H1 (cell line): ENCODE measurements around the gene NR1H2. TPM values are rescaled to one million over a fixed set of nuclear protein-coding genes. Genes with fewer than 3 reads are reported as not detected.

Source experiments
- CHD2 ChIP-seq: IDR thresholded peaks from 2 replicates; pipeline ENCODE4 v1.6.1; 2012; ENCODE audit warnings: low read length, improper control_type of control experiment
- CHD7 ChIP-seq: fragments of 300-600 bp; sonication (generic); IDR thresholded peaks from 2 replicates; pipeline ENCODE4 v1.7.1; 2012; ENCODE audit warnings: low read length, moderate library complexity, mild to moderate bottlenecking, inconsistent platforms; ENCODE audit not compliant: insufficient replicate concordance
- EGR1 ChIP-seq: IDR thresholded peaks from 2 replicates; pipeline ENCODE4 v1.6.1; 2011; ENCODE audit warnings: low read depth, low read length, borderline replicate concordance
- MAX ChIP-seq: IDR thresholded peaks from 2 replicates; pipeline ENCODE4 v1.6.1; 2012; ENCODE audit warnings: inconsistent platforms
- POLR2A ChIP-seq, 2 experiments: IDR thresholded peaks; 1 replicate in 1 of 2; 2 replicates in 1 of 2; pipeline ENCODE4 v1.6.1; 2011; ENCODE audit warnings: low read depth in 2 of 2, low read length in 2 of 2, mild to moderate bottlenecking in 2 of 2; ENCODE audit errors: control extremely low read depth in 1 of 2
- POLR2AphosphoS5 ChIP-seq: IDR thresholded peaks from 2 replicates; pipeline ENCODE4 v1.6.1; 2011; ENCODE audit warnings: low read depth, low read length
- RXRA ChIP-seq: IDR thresholded peaks from 2 replicates; pipeline ENCODE4 v1.6.1; 2011; ENCODE audit warnings: low read depth, mild to moderate bottlenecking, low read length, moderate library complexity; ENCODE audit not compliant: insufficient read depth
- SAP30 ChIP-seq: fragments of 300-600 bp; sonication (generic); IDR thresholded peaks from 2 replicates; pipeline ENCODE4 v1.7.1; 2012; ENCODE audit warnings: low read length, moderate library complexity, mild to moderate bottlenecking, inconsistent platforms; ENCODE audit not compliant: insufficient read depth, insufficient replicate concordance
- SP2 ChIP-seq: IDR thresholded peaks from 2 replicates; pipeline ENCODE4 v1.6.1; 2012; ENCODE audit warnings: mild to moderate bottlenecking, low read length, inconsistent platforms
- TBP ChIP-seq: IDR thresholded peaks from 2 replicates; pipeline ENCODE4 v1.6.1; 2011; ENCODE audit warnings: low read depth, low read length, improper control_type of control experiment
- USF2 ChIP-seq: IDR thresholded peaks from 2 replicates; pipeline ENCODE4 v1.6.1; 2011; ENCODE audit warnings: low read length, improper control_type of control experiment
- ZNF274 ChIP-seq: IDR thresholded peaks from 2 replicates; pipeline ENCODE4 v1.7.0; 2012; ENCODE audit warnings: low read length, borderline replicate concordance; ENCODE audit errors: extremely low read depth
- polyA plus RNA-seq, 7 experiments: library from polyadenylated mRNA; depleted of rRNA in 3 of 7; stranded (reverse) in 5 of 7; unstranded in 2 of 7; fragments of >200 nt in 5 of 7; fragments of 200-250 nt in 2 of 7; gene quantifications; 1 replicate in 5 of 7; 2 replicates in 1 of 7; 4 replicates in 1 of 7; pipeline versions ENCODE4 v1.2.1 to v1.2.3, GENCODE V29; 2011 to 2013; ENCODE audit warnings: missing spikeins in 2 of 7, mixed read lengths in 2 of 7
- total RNA-seq: library from RNA; stranded (reverse); fragmentation: NEBNext Ultra II Directional; extraction: Animal tissue kit (Norgen Biotek cat#: 25700); gene quantifications from 2 replicates; pipeline ENCODE4 v1.2.1, GENCODE V29; 2021

Gene NR1H2
- total and polyA plus RNA-seq, 2 of the 8 experiments (the other 6 are each of a cell fraction or from before 2014, with no cell fraction given), result 40.3 to 47.5 TPM

- TF ChIP-seq CHD7 (no peak), USF2 (no peak), MAX (no peak), CHD2 (no peak), POLR2AphosphoS5 (no peak), EGR1 (no peak), RXRA (no peak), SP2 (no peak), ZNF274 (no peak), SAP30 (no peak), POLR2A (IDR thresholded peaks at IDR 0.05; ENCODE audit: control extremely low read depth in 1 of 2, low read depth in 2 of 2, low read length in 2 of 2) (no peak), TBP (no peak)
These were observed 36.8 kb downstream of the NR1H2 start (continued) for GRCh38 chr19:50413096-50413495.
